ENCODE results near the gene DEFB119.
"Not testable (repeated sequence)": the region's sequence is repeated elsewhere in the genome, so short reads cannot be mapped to it uniquely, and the experiment has no call there.

DEFB119 gene, protein sequence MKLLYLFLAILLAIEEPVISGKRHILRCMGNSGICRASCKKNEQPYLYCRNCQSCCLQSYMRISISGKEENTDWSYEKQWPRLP

DNA sequence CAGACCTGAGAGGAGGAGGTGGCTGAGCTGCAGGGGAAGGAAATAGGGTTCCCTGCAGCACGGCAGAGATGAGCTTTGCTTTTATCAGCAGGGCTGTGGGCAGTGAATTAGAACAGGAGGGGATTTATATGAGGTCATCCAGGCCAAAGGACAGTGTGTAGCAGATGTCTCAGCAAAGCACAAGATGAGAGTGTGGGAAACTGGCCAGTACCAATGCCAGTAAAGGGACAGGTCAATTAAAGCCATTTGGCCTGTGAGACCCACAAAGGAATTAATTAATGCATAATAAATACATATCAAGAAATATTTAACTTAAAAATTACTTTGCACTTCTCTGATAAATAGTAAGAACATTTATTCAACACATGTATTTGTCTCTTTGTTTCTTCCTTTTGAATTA, at the start of gene DEFB119:
Gene DEFB119 (minus strand): TSS at position 101 of the 400 bp plus-strand sequence. CDS start 107 bp downstream, outside the sequence.
- DNase-seq = no peak

DNA sequence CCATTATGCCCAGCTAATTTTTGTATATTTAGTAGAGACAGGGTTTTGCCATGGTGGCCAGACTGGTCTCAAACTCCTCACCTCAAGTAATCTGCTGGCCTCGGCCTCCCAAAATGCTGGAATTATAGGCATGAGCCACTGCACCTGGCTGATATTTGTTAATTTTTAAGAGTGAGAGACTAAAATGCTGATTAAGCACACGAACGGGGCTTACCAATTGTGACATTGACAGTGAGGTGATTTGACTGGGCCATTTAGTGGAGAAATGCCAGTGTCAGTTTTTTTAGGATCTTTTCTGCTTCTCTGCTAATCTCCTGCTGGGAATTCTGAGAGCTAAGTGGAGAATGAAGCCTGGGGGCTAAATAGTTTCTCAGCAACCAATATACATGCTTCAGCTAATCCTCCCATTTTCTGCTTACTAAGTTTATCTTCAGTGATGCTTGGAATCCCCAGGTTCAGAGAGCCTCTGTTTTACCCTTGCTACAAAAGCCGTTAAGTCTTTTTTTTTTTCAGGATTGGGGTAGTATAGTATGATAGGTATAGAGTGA, 40.3 kb upstream of the DEFB119 start:
- no peak for DNase-seq

DNA sequence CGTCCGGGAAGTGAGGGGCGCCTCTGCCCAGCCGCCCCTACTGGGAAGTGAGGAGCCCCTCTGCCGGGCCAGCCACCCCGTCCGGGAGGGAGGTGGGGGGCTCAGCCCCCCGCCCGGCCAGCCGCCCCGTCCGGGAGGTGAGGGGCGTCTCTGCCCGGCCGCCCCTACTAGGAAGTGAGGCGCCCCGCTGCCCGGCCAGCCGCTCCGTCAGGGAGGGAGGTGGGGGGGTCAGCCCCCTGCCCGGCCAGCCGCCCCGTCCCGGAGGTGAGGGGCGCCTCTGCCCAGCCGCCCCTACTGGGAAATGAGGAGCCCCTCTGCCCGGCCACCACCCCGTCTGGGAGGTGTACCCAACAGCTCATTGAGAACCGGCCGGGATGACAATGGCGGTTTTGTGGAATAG, 37.2 kb upstream of the DEFB119 start:
- not testable (repeated sequence) for DNase-seq

GRCh38 chr20:31426891-31427551, 36.6 kb upstream of the DEFB119 start:
- not testable (repeated sequence) for DNase-seq

- no peak for DNase-seq
Observed at GRCh38 chr20:31425797-31426196, 35.4 kb upstream of the DEFB119 start.

- no peak for DNase-seq
Observed at GRCh38 chr20:31418307-31418706, 27.9 kb upstream of the DEFB119 start.

GRCh38 chr20:31415653-31416052, 25.3 kb upstream of the DEFB119 start:
- DNase-seq = no peak

GRCh38 chr20:31414381-31414780, 24.0 kb upstream of the DEFB119 start:
- DNase-seq = no peak

DNA sequence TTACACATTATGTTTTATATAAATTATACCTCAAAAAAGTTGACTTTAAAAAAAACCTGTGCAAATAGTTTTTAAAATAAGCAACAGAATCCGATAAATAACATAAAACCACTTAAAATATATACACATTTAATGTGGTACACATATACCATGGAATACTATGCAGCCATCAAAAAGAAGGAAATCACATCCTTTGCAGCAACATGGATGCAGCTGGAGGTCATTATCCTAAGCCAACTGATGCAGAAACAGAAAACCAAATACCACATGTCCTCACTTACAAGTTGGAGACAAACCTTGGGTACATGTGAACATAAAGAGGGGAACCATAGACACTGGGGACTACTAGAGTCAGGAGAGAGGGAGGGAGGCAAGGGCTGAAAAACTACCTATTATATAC, 19.6 kb upstream of the DEFB119 start:
- DNase-seq = no peak

GRCh38 chr20:31406115-31406514, 15.7 kb upstream of the DEFB119 start, which contains the start of gene DEFB121:
TSS of gene DEFB121 (minus strand) at chr20:31406215. CDS start at chr20:31406152, 63 bp downstream.
- DNase-seq = no peak

DNA sequence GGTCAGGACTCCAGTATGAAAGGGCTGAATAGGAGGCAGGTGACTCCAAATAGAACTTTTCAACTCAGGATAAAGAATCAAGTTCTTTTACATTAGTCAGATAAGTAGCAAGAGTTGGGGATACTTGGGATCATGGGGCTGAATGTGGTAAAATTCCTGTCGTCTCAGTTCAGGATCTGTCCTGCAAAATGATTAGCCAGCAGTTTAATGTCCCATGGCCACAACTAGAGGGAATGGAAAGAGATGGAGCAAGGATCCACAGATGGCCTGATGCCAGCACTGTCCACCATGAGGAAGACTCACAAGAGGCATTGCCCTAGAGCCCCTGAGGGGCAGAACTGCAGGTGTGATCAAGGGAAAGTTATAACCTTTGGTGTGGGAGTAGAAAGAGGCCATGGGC, 13.5 kb upstream of the DEFB119 start:
- DNase-seq = no peak

- no peak for DNase-seq
Observed at GRCh38 chr20:31394900-31395299, 4.5 kb upstream of the DEFB119 start.

DNA sequence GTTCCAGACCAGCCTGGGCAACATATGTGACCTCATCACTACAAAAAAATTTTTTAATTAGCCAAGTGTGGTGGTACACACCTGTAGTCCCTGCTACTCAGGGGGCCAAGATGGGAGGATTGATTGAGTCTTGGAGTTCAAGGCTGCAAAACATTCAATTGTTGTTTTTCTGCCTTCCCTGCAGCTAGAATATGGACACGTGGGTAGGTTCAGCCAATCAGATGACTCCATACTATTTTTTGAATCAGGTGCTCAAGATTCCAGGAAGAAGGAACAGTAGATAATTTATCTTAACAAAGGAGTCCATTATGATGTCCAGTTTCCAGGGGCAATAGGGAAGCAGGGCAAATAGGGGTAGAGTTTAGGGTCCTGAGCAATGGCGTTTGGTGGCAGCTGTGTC, 2.4 kb upstream of the DEFB119 start:
- no peak for DNase-seq

DNA sequence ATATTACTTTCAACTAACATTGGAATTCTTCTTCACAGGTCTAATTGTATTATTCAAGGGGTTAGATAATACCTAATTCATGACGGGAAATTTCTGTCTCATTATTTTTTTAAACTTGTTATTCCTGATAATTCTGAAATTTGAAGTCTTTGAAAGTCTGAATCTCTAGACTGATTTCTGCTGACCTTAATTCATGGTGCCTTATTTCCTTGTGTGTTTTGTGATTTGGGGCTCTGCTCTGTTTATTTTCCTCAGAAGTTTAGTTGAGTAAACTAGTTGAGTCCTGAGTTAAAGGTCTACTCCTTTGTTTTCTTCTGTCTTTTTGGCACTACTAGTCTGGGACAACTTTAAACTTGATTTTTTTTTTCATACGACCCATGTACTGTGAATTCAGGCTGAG, 16.0 kb downstream of the DEFB119 start:
- no peak for DNase-seq

GRCh38 chr20:31368301-31368700, 22.1 kb downstream of the DEFB119 start, which contains the start of gene DEFB118:
TSS of gene DEFB118 (plus strand) at chr20:31368601. CDS start at chr20:31368651, 50 bp downstream.
- DNase-seq = no peak

GRCh38 chr20:31364272-31364671, 26.1 kb downstream of the DEFB119 start:
- DNase-seq = not testable (repeated sequence)

DNA sequence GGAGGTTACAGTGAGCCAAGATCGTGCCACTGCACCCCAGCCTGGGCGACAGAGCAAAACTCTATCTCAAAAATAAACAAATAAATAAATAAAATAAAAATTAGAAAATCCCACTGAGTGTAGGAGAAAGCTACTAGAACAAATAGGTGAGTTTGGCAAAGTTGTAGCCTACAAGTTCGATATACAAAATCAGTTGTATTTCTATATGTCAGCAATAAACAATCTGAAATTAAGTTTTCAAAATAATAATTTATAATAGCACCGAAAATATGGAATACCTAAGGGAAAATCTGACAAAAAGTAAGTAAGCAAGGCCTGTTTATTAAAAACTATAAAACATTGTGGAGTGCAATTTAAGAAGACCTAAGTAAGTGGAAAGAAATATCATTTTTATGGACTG, 27.1 kb downstream of the DEFB119 start:
- no peak for DNase-seq

GRCh38 chr20:31355981-31356380, 34.4 kb downstream of the DEFB119 start:
- DNase-seq = no peak

DNA sequence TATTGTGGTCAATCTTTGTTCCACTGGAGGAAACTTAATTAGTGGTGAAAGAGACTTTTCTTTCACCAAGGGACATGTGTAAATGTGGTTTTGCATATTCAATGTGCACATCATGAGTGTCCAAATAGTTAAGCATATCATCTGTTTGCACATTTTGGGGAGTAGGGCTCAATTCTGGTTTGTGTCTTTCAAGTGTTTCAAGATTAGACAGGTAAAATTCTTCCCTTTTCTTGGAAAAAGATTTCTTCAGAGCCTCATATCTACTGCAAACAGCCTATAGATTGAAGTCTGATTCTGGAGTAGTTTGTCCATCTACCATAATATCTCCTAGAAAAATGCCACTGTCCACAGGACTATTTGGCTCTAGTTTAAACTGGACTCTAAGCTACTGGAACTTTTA, 48.9 kb downstream of the DEFB119 start:
- no peak for DNase-seq

GRCh38 chr20:31330893-31331292, 59.5 kb downstream of the DEFB119 start:
- DNase-seq = no peak
